HEK293 (cell line): ENCODE measurements around the gene ITGAL.

Experiments used
- ZBTB7A ChIP-seq: fragments of 450-650 bp; formaldehyde crosslinking; IDR thresholded peaks from 2 replicates; pipeline ENCODE4 v1.5.1; 2016; ENCODE audit warnings: low read depth, missing biosample characterization, missing genetic modification characterization
- ZEB2 ChIP-seq: fragments of 450-650 bp; formaldehyde crosslinking; IDR thresholded peaks from 2 replicates; pipeline ENCODE4 v1.5.1; 2016; ENCODE audit warnings: missing biosample characterization, missing genetic modification characterization
- ZNF24 ChIP-seq: fragments of 450-650 bp; formaldehyde crosslinking; IDR thresholded peaks from 2 replicates; pipeline ENCODE4 v1.5.1; 2016; ENCODE audit warnings: missing biosample characterization, missing genetic modification characterization
- TF ChIP-seq, protein P1 (sequence below): fragments of 450-650 bp; formaldehyde crosslinking; IDR thresholded peaks from 2 replicates; pipeline ENCODE4 v1.5.1; 2016; ENCODE audit warnings: missing biosample characterization, missing genetic modification characterization
- TF ChIP-seq, protein P2 (sequence below): fragments of 450-650 bp; formaldehyde crosslinking; IDR thresholded peaks from 2 replicates; pipeline ENCODE4 v1.5.1; 2016; ENCODE audit warnings: missing biosample characterization, missing genetic modification characterization

DNA sequence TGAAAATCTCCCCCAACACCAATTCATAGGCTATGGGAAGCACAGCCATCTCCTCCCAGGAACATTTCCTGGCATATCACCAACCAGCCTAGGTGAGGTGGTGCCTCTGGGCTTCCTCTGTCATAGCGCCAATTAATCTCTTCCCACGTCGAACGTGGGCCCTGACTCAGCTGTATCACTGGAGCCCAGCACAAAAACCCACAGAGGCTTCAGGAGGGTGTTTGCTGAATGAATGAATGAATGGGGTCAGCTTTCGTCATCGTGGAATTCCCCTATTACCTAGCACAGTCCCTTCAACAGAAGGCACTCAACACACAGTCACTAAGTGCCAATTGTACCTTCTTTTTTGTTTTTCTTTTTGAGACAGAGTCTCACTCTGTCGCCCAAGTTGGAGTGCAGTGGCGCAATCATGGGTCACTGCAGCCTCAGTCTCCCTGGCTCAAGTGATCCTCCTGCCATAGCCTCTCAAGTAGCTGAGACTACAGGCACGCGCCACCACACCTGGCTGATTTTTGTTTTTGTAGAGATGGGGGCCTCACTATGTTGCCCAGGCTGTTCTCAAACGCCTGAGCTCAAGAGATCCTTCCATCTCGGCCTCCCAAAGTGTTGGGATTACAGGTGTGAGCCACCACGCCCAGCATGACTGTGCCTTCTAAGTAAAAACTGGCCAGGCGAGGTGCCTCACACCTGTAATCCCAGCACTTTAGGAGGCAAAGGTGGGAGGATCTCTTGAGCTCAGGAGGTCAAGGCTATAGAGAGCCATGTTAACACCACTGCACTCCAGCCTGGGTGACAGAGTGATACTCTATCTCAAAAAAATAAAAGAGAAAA is 94.8 kb downstream of the ITGAL start:
- TF ChIP-seq, protein P1, sequence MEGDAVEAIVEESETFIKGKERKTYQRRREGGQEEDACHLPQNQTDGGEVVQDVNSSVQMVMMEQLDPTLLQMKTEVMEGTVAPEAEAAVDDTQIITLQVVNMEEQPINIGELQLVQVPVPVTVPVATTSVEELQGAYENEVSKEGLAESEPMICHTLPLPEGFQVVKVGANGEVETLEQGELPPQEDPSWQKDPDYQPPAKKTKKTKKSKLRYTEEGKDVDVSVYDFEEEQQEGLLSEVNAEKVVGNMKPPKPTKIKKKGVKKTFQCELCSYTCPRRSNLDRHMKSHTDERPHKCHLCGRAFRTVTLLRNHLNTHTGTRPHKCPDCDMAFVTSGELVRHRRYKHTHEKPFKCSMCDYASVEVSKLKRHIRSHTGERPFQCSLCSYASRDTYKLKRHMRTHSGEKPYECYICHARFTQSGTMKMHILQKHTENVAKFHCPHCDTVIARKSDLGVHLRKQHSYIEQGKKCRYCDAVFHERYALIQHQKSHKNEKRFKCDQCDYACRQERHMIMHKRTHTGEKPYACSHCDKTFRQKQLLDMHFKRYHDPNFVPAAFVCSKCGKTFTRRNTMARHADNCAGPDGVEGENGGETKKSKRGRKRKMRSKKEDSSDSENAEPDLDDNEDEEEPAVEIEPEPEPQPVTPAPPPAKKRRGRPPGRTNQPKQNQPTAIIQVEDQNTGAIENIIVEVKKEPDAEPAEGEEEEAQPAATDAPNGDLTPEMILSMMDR (tag by site-specific recombination): no peak
- TF ChIP-seq ZBTB7A: no peak
- TF ChIP-seq, protein P2, sequence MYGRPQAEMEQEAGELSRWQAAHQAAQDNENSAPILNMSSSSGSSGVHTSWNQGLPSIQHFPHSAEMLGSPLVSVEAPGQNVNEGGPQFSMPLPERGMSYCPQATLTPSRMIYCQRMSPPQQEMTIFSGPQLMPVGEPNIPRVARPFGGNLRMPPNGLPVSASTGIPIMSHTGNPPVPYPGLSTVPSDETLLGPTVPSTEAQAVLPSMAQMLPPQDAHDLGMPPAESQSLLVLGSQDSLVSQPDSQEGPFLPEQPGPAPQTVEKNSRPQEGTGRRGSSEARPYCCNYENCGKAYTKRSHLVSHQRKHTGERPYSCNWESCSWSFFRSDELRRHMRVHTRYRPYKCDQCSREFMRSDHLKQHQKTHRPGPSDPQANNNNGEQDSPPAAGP (tag by site-specific recombination): no peak
- peak; percentile 85 for TF ChIP-seq ZNF24 (tag by site-specific recombination)
- no peak for TF ChIP-seq ZEB2 (tag by site-specific recombination)
